IMR-90 (cell line): ENCODE results near the gene HADH. TPM values are rescaled to one million over a fixed set of nuclear protein-coding genes. Genes with fewer than 3 reads are reported as not detected.

Source experiments
- ATAC-seq: fragments of 200-7000 bp; cut with Tn5 transposase; 2 replicates; pipeline ENCODE4 v1.9.1; 2020; ENCODE audit warnings: low read depth, mild to moderate bottlenecking, moderate library complexity
- BruUV-seq: library from RNA; stranded (reverse); fragments of 400-500 nt; replicated peaks from 2 replicates; lab custom pipeline; 2021; lab: Mats Ljungman, UMichigan
- CTCF ChIA-PET: fragments of 300-600 bp; formaldehyde crosslinking; extraction: SDS; loops from one replicate; lab custom pipeline; 2021; ENCODE audit warnings: antibody characterized with exemption; lab: Yijun Ruan, JAX
- POLR2A ChIA-PET: fragments of 300-600 bp; sonication (Branson Sonifier 250); formaldehyde crosslinking; loops from one replicate; lab custom pipeline; 2022; ENCODE audit warnings: antibody characterized with exemption; ENCODE audit not compliant: unreplicated experiment; lab: Charles Lee
- DNase-seq: peaks from one replicate; pipeline ENCODE4 v3.0.0; 2013
- H2AFZ ChIP-seq: replicated peaks from 2 replicates; pipeline ENCODE3; 2013; ENCODE audit warnings: low read length, mild to moderate bottlenecking; ENCODE audit not compliant: poor library complexity
- H2AK5ac ChIP-seq: 2 replicates; pipeline ENCODE4 v1.6.1; 2013; ENCODE audit warnings: low read depth, low read length, inconsistent platforms
- H2AK9ac ChIP-seq: replicated peaks from 2 replicates; pipeline ENCODE3; 2013; ENCODE audit warnings: mild to moderate bottlenecking, low read depth, low read length, moderate library complexity; ENCODE audit not compliant: poor library complexity
- H2BK120ac ChIP-seq: 2 replicates; pipeline ENCODE4 v1.6.1; 2013; ENCODE audit warnings: low read depth, low read length, inconsistent platforms
- H2BK15ac ChIP-seq: 3 replicates; pipeline ENCODE4 v1.6.1; 2013; ENCODE audit warnings: low read depth, low read length, inconsistent platforms
- H2BK20ac ChIP-seq: 2 replicates; pipeline ENCODE4 v1.6.1; 2013; ENCODE audit warnings: low read depth, mild to moderate bottlenecking, inconsistent platforms, low read length, moderate library complexity
- H2BK5ac ChIP-seq: 2 replicates; pipeline ENCODE4 v1.6.1; 2013; ENCODE audit warnings: mild to moderate bottlenecking, low read depth, low read length, inconsistent platforms; ENCODE audit not compliant: poor library complexity, severe bottlenecking
- H3K14ac ChIP-seq: replicated peaks from 2 replicates; pipeline ENCODE4 v1.6.1; 2013; ENCODE audit warnings: low read depth, low read length, inconsistent platforms
- H3K18ac ChIP-seq: 2 replicates; pipeline ENCODE4 v1.6.1; 2013; ENCODE audit warnings: low read depth, low read length, control low read depth
- H3K23ac ChIP-seq: 2 replicates; pipeline ENCODE4 v1.6.1; 2013; ENCODE audit warnings: low read depth, low read length, inconsistent platforms
- H3K27ac ChIP-seq: 2 replicates; pipeline ENCODE4 v1.5.1; 2013; ENCODE audit warnings: mild to moderate bottlenecking, control low read depth, low read length; ENCODE audit not compliant: insufficient read depth
- H3K27me3 ChIP-seq: 2 replicates; pipeline ENCODE4 v1.6.1; 2013; ENCODE audit warnings: low read length; ENCODE audit not compliant: control insufficient read depth, insufficient read depth
- H3K36me3 ChIP-seq: 2 replicates; pipeline ENCODE4 v1.6.1; 2013; ENCODE audit warnings: low read length, mixed read lengths; ENCODE audit not compliant: control insufficient read depth, insufficient read depth
- H3K4ac ChIP-seq: 2 replicates; pipeline ENCODE4 v1.6.1; 2013; ENCODE audit warnings: low read depth, low read length, inconsistent platforms
- H3K4me1 ChIP-seq: 2 replicates; pipeline ENCODE4 v1.6.1; 2013; ENCODE audit warnings: low read length, mixed read lengths; ENCODE audit not compliant: control insufficient read depth, insufficient read depth
- H3K4me2 ChIP-seq: 2 replicates; pipeline ENCODE4 v1.6.1; 2013; ENCODE audit warnings: low read depth, mild to moderate bottlenecking, control low read depth, low read length, moderate library complexity
- H3K4me3 ChIP-seq: 2 replicates; pipeline ENCODE4 v1.5.1; 2013; ENCODE audit warnings: low read depth, mild to moderate bottlenecking, control low read depth, low read length, moderate library complexity; ENCODE audit not compliant: insufficient read depth
- H3K56ac ChIP-seq: 2 replicates; pipeline ENCODE4 v1.6.1; 2013; ENCODE audit warnings: low read length, inconsistent platforms; ENCODE audit not compliant: insufficient read depth; ENCODE audit errors: extremely low read depth
- H3K79me1 ChIP-seq, 2 experiments: 2 replicates each; pipeline ENCODE4 v1.6.1; 2013; ENCODE audit warnings: low read length in 2 of 2, inconsistent platforms in 1 of 2, low read depth in 1 of 2
- H3K9ac ChIP-seq: 2 replicates; pipeline ENCODE4 v1.6.1; 2013; ENCODE audit warnings: low read depth, low read length, control low read depth
- H3K9me1 ChIP-seq: 2 replicates; pipeline ENCODE4 v1.6.1; 2013; ENCODE audit warnings: low read length, inconsistent platforms; ENCODE audit not compliant: insufficient read depth
- H3K9me3 ChIP-seq: 2 replicates; pipeline ENCODE4 v1.6.1; 2013; ENCODE audit warnings: low read length; ENCODE audit not compliant: control insufficient read depth, insufficient read depth
- H4K20me1 ChIP-seq: 2 replicates; pipeline ENCODE4 v1.6.1; 2013; ENCODE audit warnings: low read length, inconsistent platforms; ENCODE audit not compliant: insufficient read depth
- H4K5ac ChIP-seq: 2 replicates; pipeline ENCODE4 v1.6.1; 2013; ENCODE audit warnings: mild to moderate bottlenecking, low read depth, low read length, control low read depth
- H4K8ac ChIP-seq, 2 experiments: 2 replicates each; pipeline ENCODE4 v1.6.1; 2013; ENCODE audit warnings: low read depth in 2 of 2, low read length in 2 of 2, control low read depth in 1 of 2, inconsistent platforms in 1 of 2
- H4K91ac ChIP-seq: 2 replicates; pipeline ENCODE4 v1.6.1; 2013; ENCODE audit warnings: low read depth, low read length, inconsistent platforms; ENCODE audit not compliant: insufficient read depth
- CEBPB ChIP-seq: IDR thresholded peaks from 2 replicates; pipeline ENCODE4 v1.6.1; 2012; ENCODE audit warnings: low read depth, low read length, improper control_type of control experiment
- RCOR1 ChIP-seq: IDR thresholded peaks from 2 replicates; pipeline ENCODE4 v1.6.1; 2012; ENCODE audit warnings: mild to moderate bottlenecking, low read length, improper control_type of control experiment; ENCODE audit not compliant: insufficient replicate concordance
- WGBS, 2 experiments: methylation state at CpG; one replicate each; pipeline versions ENCODE4 v1.1.5 to v1.1.7; 2013; ENCODE audit warnings: missing lambda C conversion rate in 2 of 2; ENCODE audit not compliant: insufficient read length in 1 of 2; ENCODE audit errors: extremely low coverage in 2 of 2; 5-methylcytosine and 5-hydroxymethylcytosine counted together
- dilution Hi-C: fragments of 300-500 bp; cut with HindIII; formaldehyde crosslinking; loops from one replicate; pipeline ENCODE4 v1.14.3; 2018; ENCODE audit warnings: low sequenced_read_pairs; ENCODE audit not compliant: unreplicated experiment
- in situ Hi-C: fragments of 300-500 bp; cut with MboI; formaldehyde crosslinking; loops from 3 replicates; pipeline ENCODE4 v1.14.3; 2019; ENCODE audit warnings: low sequenced_read_pairs, inconsistent platforms, mixed read lengths
- intact Hi-C: fragments of 100-400 bp; cut with micrococcal nuclease; formaldehyde crosslinking; loops from 2 replicates; pipeline ENCODE4 v1.10.0; 2022
- polyA plus RNA-seq, 3 experiments: library from polyadenylated mRNA; depleted of rRNA; stranded (reverse); fragments of >200 nt; gene quantifications; 2 replicates each; pipeline ENCODE4 v1.2.3, GENCODE V29; 2012; ENCODE audit warnings: low replicate concordance in 1 of 3
- total RNA-seq: library from RNA; depleted of rRNA; stranded (reverse); fragments of >200 nt; gene quantifications from 2 replicates; pipeline ENCODE4 v1.2.3, GENCODE V29; 2012

The HADH gene
- total and polyA plus RNA-seq, 2 of the 4 experiments (the other 2 are of a cell fraction): 6.8 to 22.6 TPM

DNA sequence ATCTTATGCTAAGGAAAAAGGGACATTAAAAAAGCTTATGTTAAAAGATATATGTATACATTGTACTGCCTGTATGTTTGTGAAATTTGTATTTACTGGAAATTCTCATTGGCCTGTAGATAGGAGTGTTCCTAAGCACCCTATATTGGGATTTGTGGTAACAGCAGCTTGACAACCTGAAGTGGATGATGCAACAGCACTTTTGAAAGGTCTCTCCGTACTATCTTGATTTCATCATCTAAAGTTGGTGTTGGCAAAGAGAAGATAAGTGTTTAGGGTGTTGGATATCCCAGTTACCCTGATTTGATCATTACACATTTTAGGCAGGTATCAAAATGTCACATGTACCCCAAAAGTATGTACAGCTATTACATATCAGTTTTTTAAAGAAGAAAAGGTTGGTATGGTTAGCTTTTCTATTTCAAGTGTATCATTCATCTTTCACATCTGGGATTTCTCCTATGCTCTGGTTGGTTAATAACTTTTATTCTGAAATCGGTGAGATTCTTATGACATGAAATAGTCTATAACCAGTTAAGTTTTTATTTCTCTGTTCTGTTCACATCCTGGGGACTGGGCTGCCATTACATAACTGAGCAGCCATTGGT is 10.3 kb downstream of the HADH start:
- no peak overlapping the region for H2BK15ac ChIP-seq
- H3K23ac ChIP-seq: no peak overlapping the region
- ChIA-PET CTCF (no interaction called here), POLR2A (no interaction called here)
- in situ Hi-C loops: no loop called here
- peaks cover 19% of the 10 kb centered on the region for H3K9me1 ChIP-seq
- no peak overlapping the region for H2BK5ac ChIP-seq
- WGBS, 2 experiments: no CpG with 5 or more reads among the region's 2 CpGs
- H4K8ac ChIP-seq: no peak overlapping the region
- no peak overlapping the region for H2AK5ac ChIP-seq
- H2AK9ac ChIP-seq: no peak overlapping the region
- H3K27ac ChIP-seq: no peak overlapping the region
- H3K27me3 ChIP-seq: no peaks in the 10 kb centered on the region
- H4K91ac ChIP-seq: no peak overlapping the region
- BruUV-seq: no TSS peak
- ATAC-seq (no peak), DNase-seq (no peak)
- H3K14ac ChIP-seq: no peak overlapping the region
- peaks cover 8% of the 10 kb centered on the region for H3K4me1 ChIP-seq
- no peak overlapping the region for H3K4ac ChIP-seq
- TF ChIP-seq CEBPB (peak; percentile 70), RCOR1 (no peak)
- peaks cover 14% of the 10 kb centered on the region; the same call in 1 of the 2 replicates for H4K20me1 ChIP-seq
- H3K79me1 ChIP-seq: peaks cover 4 to 25% of the 10 kb centered on the region in 2 experiments; a peak in 3 of 4 replicates
- H2BK120ac ChIP-seq: no peak overlapping the region
- H3K18ac ChIP-seq: no peak overlapping the region
- H3K9ac ChIP-seq: no peak overlapping the region
- H3K9me3 ChIP-seq: no peaks in the 10 kb centered on the region
- H3K56ac ChIP-seq: no peak overlapping the region
- no peak overlapping the region for H3K4me3 ChIP-seq
- intact Hi-C loops: loop anchor here (10.0 kb wide), 1 partner anchor 245 kb away; no protein-coding TSS in a partner anchor
- no peak overlapping the region for H3K4me2 ChIP-seq
- H2AFZ ChIP-seq: no peak overlapping the region
- H4K5ac ChIP-seq: no peak overlapping the region
- no peak overlapping the region for H2BK20ac ChIP-seq
- no peaks in the 10 kb centered on the region for H3K36me3 ChIP-seq
- dilution Hi-C loops: no loop called here
